CD4-positive, alpha-beta T cell treated with Interleukin-15 for 1 hour (primary cell): ENCODE results near the gene TMEM240.
"Not testable (repeated sequence)": the region's sequence is repeated elsewhere in the genome, so short reads cannot be mapped to it uniquely, and the experiment has no call there.

Experiments
- DNase-seq: peaks from one replicate; pipeline ENCODE4 v3.0.0-alpha.2; 2020

The TMEM240 gene

DNA sequence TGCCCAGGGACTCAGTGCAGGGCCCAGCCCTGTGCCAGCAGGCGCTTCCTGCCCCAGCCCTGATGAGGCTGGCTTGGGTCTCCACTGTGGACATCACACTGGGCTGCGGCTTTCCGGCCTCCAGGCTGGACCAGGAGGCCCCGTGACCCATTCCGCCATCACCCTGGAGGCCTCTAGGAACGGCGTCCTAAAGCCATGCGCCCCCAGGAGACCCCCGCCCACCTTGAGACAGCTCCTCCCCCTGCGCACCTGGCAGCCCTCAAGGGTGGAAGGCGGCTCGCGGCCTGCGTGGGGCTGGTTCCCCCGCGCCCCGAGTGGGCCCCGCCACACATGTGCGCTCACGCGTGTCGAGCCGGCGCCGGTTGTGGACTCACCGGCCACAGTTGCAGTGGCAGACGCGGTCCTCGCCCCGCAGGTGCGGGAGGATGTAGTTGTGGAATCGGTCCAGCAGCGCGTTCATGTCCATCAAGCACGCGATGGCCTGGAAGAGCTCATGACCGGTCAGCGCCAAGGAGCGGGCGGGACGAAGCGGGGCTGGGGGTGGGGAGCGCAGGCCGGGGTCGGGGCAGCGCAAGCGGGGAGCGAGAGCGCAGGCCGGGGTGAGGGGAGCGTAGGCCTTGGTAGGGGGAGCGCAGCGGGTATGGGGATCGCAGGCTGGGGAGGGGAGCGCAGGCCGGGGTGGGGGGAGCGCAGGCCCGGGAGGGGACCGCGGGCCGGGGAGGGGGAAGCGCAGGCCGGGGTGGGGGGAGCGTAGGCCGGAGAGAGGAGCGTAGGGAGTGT, 924 bp downstream of the TMEM240 start:
- DNase-seq = no peak

GRCh38 chr1:1538989-1539309, 1.5 kb downstream of the TMEM240 start:
- DNase-seq = no peak

DNA sequence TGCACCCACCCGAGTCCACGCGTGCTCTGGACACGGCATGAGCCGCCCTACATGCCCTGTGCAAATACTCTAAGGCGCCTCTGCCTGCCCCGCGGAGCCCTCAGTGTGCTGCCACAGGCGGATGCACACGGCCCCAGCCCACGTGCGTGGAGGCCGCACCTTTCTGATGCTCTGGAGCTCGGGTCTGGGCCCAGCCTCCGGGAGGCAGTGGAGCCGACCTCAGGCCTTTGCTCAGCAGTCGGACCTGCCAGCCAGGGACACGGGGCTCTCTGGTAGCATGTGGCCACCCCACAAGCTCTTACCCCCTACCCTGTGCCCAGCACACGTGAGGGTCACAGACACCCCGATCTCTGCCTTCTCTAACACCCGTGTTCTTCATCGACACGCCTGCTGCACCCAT, 2.1 kb downstream of the TMEM240 start:
- no peak for DNase-seq

DNA sequence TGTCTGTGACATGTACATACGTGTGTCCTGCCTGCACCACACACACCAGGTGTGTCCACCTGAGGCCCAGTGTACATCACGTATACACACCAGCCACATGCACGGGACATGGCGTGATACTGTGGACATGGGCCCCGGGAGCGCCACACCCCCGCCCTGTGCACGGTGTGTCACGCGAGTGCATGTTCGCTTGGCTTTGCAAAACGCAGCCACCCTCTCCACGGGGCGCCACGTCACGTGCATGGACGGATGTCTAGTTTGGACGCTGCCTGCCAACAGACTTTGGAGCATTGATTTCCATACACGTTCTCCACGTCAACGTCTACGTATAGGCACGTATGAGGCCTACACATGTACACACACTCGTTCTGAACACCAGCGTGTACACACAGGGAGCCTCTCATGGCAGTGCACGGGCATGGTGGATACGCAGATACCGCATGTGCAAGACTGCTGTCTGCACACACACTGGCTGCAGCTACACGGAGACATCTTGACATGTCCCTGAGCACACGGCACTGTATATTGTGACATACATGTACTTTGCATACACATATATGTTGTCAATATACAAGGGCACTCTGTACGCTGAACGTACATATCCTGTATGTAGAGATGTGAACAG, 2.7 kb downstream of the TMEM240 start:
- no peak for DNase-seq

- DNase-seq = no peak
Observed at GRCh38 chr1:1536938-1537546, 3.4 kb downstream of the TMEM240 start.

DNA sequence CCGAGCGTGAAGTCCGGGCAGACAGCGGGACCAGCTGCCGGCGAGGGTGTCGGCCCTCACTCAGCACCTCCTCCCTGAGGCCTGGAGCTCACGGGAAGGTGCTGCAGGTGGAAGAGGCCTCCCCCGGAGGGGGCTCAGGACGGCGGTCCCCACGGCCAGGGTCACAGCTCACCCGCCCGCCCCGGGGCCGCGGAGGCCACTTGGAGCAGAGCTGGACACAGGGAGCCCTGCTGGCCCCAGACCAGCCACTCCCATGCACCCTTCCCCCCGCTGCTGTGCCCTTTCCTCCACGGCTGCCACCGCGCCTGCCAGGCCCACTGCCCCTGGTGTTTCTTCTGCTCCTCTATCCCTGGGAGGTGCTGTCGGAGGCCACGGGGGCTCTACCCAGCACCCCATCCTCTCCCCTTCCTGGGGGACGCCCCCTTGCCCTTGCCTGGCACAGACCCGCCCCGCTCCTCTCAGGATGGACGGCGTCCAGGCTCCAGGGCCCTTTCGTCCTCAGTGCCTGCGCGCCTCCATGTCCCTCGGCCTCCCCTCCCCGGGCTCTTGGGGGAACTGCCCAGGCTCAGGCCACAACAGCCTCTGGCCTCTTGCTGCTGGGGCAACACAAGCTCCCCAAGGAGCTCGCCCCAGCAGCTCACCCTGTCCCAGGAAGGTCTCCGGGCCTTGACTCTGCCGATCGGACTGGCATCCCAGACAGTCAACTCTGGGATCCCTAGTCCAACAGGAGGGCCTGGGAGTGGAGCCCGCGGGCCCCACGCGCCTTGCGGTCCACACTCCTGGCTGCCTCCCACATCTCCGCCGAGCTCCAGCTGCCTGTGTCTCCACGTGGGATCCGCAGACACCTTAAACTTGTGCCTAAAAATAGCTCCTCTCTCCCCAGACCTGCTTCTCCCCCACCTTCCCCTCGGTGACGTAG, 4.1 kb downstream of the TMEM240 start:
- DNase-seq = no peak

GRCh38 chr1:1535201-1536018, 5.0 kb downstream of the TMEM240 start:
- DNase-seq = no peak

GRCh38 chr1:1534401-1535154, 5.8 kb downstream of the TMEM240 start:
- DNase-seq = no peak

- DNase-seq = not testable (repeated sequence)
Observed at GRCh38 chr1:1533894-1534291, 6.5 kb downstream of the TMEM240 start.

DNA sequence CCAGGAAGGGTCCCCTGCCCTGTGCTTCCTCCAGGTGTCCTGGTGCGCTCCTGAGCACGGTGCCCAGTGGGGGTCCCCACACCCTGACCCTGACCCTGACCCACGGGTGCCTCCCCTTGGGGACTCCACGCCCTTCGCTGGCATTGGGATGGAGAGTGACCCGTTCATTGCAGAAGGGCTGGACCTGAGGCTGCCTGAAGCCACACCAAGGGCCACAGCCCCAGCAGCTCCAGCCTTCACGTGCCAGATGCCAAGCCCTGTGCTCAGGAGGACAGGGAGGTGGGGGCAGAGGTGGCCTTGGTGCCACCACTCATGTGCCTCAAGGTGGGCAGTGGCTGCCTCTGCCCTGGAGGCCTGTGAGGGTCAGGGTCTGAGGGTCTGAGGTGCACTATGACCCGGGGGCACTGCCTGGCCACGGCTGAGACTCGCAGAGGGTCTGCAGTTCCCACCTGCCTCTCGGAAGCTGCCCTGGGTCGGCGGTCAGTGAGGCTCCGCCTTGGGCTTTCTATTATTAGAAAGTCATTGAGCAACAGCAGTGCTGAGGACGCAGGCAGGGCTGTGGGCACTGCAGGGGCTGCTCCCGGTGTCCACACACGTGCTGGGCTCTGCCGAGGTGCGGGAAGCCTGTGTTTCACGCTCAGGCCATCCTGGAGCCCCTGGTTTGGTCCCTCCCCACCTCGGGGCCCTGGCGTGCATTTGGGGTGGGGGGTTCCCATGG, 7.1 kb downstream of the TMEM240 start:
- DNase-seq = not testable (repeated sequence)

DNA sequence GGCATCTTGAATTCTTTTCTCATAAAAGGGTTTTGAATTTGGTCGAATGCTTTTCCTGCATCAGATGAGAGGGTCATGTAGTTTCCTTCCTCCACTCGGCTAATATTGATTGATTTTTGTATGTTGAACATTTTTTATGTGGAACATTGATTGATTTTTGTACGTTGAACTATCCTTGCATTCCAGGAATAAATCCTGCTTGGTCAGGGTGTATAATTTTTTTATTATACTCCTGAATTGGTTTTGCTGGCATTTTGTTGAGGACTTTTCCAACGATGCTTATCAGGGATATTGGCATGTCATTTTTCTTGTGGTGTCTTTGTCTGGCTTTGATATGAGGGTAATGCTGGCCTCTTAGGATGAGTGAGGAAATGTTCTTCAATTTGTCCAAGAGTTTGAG, 8.5 kb downstream of the TMEM240 start:
- DNase-seq = no peak

DNA sequence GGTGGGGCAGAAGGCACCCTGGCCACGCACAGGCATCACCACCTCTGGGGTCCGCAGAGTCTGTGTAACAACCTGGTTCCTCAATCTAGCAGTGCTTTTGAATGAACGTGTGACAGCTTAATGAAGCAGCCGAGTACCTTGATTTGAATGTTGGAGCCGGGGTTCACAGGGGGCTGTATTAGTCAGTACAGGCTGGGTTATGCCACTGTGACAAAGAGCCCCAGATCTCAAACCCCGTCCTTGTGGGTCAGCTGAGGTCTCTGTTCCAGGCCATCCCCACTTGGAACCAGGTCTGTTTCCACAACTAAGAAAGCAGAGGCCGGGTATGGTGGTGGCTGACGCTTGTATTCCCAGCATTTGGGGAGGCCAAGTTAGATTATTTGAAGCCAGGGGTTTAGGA, 10.5 kb downstream of the TMEM240 start:
- DNase-seq = no peak

DNA sequence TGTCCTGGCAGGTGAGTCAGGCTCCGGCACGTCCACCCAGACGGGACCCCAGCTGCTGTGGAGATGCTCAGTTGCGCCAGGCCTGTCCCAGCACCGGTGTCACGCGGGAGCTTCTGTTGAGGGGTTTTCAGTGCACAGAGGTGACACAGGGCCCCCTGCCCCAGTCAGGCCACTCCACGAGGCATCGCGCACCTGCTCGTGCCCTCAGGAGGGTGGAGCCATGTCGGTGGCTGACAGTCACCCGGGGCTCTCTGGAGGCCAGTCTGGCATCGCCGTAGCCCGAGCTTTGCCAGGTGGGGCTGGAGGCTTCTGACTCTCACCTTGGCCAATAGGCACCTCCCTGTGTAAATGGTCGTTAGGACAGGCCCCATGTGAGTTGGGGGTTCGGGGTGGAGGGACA, 11.1 kb downstream of the TMEM240 start:
- DNase-seq = no peak

DNA sequence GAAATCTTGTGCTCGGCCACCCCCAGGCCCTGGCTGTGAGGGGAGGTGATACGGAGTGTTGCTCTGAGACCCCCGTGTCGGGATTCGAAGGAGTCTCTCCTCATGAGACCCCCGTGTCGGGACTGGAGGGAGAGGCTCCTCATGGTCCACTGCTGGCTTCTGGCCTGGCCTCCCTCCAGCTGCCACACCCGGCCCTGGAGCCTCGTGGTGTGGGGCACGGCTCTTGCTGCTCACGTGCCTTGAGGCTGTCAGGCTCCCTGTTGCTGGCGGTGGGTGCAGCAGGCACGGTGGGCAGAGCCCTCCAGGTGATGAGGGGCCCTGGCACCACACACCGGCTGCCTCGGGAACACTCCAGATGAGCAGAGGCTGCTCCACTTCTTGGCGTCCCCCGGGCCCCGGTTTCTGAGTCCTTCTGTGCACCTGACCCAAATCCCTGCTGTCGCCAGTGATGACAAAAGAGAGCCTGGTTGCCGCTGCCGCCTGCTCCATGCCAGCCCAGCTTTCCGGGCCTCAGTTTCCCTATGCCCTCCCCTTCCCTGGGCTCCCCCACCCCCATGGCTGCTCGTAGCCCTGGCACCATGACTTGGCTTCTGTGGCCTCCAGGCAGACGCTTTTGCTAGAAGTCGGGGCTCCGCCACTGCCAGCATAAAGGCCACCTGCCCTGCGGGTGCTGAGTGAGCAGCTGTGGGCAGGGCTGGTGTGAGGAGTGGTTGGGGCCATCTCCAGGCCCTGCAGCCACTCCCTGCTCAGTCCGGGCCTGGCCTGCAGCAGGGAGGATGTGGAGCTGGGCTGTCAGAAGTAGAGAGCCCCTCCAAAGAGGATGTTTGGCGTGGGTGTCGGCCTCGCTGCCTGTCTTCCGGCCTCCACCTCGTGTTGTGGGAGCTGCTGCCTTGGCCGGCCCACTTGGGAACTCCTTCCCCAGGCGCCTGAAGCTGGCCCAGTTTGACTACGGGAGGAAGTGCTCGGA, 11.8 kb downstream of the TMEM240 start:
- DNase-seq = no peak

DNA sequence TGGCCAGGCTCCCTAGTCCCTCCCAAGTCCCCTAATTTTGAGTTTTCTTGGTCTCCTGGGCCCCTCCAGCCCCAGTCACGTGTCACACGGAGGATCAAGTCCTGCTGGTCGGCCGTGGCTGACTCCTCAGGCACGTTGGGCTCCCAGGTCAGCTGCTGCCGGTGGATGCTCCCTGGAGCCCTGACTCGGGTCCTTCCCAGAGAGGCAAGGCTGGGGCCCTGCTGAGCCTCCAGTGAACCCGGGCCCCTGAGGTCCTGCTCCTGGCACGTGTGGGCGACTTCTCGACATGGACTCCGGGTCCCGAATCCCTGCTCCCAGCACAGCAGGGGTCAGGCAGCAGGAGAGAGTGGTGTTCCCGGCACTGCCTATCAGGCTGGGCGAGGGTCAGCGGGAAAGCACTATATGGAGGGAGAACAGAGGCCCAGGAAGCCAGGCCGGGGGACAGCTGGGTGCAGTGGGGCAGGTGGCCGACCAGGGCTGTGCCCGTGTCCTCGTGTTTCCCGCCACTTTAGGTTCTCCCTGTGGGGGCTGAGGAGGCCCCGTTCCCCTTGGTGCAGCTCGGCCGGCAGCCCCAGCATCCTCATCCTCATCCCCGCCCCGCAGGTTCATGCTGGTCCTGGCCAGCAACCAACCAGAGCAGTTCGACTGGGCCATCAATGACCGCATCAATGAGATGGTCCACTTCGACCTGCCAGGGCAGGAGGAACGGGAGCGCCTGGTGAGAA, 13.2 kb downstream of the TMEM240 start:
- no peak for DNase-seq

GRCh38 chr1:1526476-1526875, 13.9 kb downstream of the TMEM240 start:
- DNase-seq = not testable (repeated sequence)

DNA sequence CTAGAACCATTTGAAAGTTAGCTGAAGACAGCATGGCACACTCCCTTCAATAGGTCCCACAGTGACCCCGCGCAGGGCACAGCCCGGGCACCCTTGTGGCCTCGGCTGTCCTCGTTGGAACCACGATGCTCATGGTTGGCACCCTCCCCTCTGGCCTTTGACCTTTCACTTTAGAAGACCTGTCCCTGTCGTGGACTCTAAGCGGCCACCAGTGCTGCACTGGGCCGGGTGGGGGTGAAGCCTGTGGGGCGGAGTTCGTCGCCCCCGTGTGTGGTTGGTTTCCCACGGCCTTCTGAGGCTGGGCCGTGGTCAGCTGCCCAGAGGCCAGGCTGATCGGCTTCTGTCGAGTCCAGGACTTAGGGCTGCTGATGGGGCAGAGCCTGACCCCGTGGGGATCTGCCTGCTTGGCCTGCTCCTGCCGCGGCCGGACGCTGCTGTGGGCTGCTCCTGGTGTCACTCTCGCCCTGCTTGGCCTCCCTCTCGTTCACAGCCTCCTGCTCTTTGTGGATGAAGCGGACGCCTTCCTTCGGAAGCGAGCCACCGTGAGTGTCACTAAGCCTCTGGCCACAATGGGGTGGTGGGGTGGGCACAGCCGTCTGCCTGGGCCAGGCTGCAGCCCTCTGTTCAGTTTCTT, 15.6 kb downstream of the TMEM240 start:
- not testable (repeated sequence) for DNase-seq

DNA sequence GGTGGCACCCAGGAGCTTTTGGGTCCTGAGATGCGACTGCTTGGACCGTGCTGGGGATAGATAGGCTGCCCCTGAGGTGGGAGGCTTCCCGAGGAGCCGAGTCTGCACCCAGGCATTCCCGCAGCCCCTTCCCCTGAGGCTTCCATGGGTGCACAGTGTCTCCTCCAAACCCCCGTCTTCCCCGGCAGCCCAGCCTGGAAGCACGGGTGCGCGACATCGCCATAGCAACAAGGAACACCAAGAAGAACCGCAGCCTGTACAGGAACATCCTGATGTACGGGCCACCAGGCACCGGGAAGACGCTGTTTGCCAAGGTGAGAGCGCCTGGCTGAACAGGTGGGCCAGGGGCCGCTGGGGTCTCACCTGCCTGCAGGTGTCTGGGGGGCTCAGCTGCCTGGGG, 16.8 kb downstream of the TMEM240 start:
- not testable (repeated sequence) for DNase-seq
